GM13976 (cell line): ENCODE data around the gene CTBP2.

Source experiments
- DNase-seq: peaks from one replicate; pipeline ENCODE4 v3.0.0; 2012; ENCODE audit warnings: low spot score
- in situ Hi-C: fragments of 300-500 bp; cut with MboI; formaldehyde crosslinking; loops from one replicate; pipeline ENCODE4 v1.12.0; 2022; ENCODE audit warnings: low sequenced_read_pairs, mixed read lengths, inconsistent platforms; ENCODE audit not compliant: unreplicated experiment
- TF ChIP-seq, protein P1 (sequence below): IDR thresholded peaks from 2 replicates; pipeline ENCODE4 v1.5.1; 2012; ENCODE audit warnings: borderline replicate concordance, mild to moderate bottlenecking; ENCODE audit not compliant: insufficient read depth; ENCODE audit errors: extremely low read depth, missing control alignments, control extremely low read depth

The CTBP2 gene

DNA sequence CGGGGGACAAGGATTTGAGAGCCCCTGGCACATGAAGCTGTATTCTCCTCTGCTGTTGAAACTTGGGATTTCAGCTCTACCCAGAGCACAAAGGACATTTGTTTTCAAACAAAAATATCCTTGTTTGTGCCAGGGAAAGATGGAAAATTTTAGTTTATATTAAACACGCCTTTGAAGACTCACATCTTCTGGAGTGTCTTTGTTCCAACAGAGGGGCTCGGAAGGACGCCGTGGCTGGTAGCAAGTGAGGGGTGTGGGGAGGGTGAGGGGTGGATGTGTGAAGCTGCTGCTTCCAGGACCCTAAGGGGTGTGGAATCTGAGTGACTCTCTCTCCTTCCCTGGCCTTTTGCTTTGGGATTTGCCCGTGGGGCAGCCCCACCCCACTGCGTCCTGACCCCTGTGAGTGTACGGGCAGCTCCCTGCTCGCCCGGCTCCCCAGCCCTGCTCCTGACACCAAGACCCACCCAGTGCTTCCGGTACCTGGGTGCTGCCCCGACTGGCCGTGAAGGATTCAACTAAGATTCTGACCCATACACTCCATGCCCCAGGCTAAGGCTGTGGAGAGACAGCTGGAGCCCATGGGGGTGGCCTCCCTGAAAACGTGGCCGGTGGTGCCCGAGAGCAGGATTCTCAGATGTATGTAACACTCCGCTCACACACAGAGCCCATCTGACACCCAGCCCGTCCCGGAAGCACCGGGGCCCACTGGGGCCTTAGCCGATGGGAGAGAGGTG, 158.9 kb downstream of the CTBP2 start:
- in situ Hi-C loops, result no loop called here

GRCh38 chr10:125000366-125001312, 159.7 kb downstream of the CTBP2 start:
- TF ChIP-seq, protein P1, sequence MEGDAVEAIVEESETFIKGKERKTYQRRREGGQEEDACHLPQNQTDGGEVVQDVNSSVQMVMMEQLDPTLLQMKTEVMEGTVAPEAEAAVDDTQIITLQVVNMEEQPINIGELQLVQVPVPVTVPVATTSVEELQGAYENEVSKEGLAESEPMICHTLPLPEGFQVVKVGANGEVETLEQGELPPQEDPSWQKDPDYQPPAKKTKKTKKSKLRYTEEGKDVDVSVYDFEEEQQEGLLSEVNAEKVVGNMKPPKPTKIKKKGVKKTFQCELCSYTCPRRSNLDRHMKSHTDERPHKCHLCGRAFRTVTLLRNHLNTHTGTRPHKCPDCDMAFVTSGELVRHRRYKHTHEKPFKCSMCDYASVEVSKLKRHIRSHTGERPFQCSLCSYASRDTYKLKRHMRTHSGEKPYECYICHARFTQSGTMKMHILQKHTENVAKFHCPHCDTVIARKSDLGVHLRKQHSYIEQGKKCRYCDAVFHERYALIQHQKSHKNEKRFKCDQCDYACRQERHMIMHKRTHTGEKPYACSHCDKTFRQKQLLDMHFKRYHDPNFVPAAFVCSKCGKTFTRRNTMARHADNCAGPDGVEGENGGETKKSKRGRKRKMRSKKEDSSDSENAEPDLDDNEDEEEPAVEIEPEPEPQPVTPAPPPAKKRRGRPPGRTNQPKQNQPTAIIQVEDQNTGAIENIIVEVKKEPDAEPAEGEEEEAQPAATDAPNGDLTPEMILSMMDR, result no peak
- in situ Hi-C loops, result no loop called here
- DNase-seq, result peak; percentile 53

More for the DNA sequence above, 158.9 kb downstream of the CTBP2 start:
- peak; percentile 26 for DNase-seq
- TF ChIP-seq, protein P1, result no peak

GRCh38 chr10:124999433-125000365, 160.7 kb downstream of the CTBP2 start:
- TF ChIP-seq, protein P1, result no peak
- peak; percentile 28 for DNase-seq
- in situ Hi-C loops, result no loop called here

- TF ChIP-seq, protein P1, result no peak
- peak; percentile 40 for DNase-seq
- in situ Hi-C loops, result no loop called here
Measured at GRCh38 chr10:124998624-124999291, 161.6 kb downstream of the CTBP2 start.

- in situ Hi-C loops, result no loop called here
- TF ChIP-seq, protein P1, result no peak
Measured at GRCh38 chr10:124997771-124998623, 162.4 kb downstream of the CTBP2 start.

More at GRCh38 chr10:124997771-124998623, 162.4 kb downstream of the CTBP2 start:
- peak; percentile 17 for DNase-seq
